ENCODE data around the gene BAD. TPM values are rescaled to one million over a fixed set of nuclear protein-coding genes. Genes with fewer than 3 reads are reported as not detected.
A peak's percentile ranks its signal among the peaks of the same experiment; 100 is the strongest.

BAD gene
- total and polyA plus RNA-seq, 10 of the 15 experiments (the other 5 are each of a cell fraction or from before 2014, with no cell fraction given), result 1.5 to 67.2 (median 39.6) TPM

DNA sequence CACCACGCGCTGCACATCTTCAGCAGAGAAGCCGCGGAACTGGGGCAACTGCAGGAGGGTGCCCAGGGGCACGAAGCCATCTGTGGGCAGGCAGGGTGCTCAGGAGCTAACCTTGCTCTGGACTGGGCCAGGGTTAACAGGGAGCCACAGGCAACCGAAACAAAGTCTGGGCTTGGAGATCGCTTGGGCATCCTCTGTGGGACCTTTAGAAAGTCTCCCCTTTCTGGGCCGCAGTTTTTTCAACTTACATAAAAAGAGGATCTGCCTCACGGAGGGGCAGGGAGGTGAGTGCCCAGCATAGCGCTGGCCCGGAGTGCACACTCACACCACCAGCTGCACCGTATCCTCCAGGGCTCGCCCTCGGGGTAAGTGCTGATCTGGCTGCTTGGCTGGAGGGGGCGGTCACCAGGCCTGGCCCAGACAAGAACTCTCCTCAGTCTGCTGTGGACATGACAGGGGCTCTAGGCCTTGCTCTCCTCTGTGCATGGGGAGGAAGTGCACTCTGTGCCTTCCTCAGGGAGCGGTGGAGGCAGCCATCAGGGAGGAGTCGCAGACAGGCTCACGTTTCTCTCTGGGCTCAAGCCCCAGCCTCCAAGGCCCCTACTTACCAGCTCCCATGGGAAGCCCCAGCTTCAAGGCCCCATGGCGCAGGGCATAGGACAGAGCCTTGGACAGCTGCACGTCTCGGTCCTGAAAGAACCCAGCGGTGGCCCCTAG, 59.4 kb downstream of the BAD start:
- intact Hi-C loops (cut with micrococcal nuclease; ENCODE audit: unreplicated experiment) (no loop called here), in situ Hi-C loops (cut with MboI) (loop anchor here (25.0 kb wide), 1 partner anchor 1637 kb away; the partner anchor contains the start of genes CFL1, EFEMP2 and MUS81)
- Histone ChIP-seq H3K9me3 (replicated peaks; ENCODE audit: control insufficient read depth, insufficient read depth, low read length) (no peaks in the 10 kb centered on the region), H2AFZ (ENCODE audit: control insufficient read depth, low read depth, low read length) (no peak overlapping the region), H3K27me3 (replicated peaks in 1 of 2; ENCODE audit: control insufficient read depth in 2 of 2, insufficient read depth in 2 of 2, low read length in 1 of 2) (no peaks in the 10 kb centered on the region), H3K4me3 (peak overlapping the region; percentile 90), H3K9ac (ENCODE audit: control insufficient read depth, insufficient read depth, low read length) (peak overlapping the region; percentile 98), H3K27ac (ENCODE audit: control insufficient read depth, insufficient read depth) (peak overlapping the region; percentile 96), H3K79me2 (ENCODE audit: control insufficient read depth, insufficient read depth, low read length) (peaks cover 34% of the 10 kb centered on the region), H3K4me2 (ENCODE audit: control insufficient read depth, insufficient read depth) (peak overlapping the region; percentile 91), H3K36me3 (ENCODE audit: control insufficient read depth in 2 of 2, insufficient read depth in 2 of 2, low read length in 1 of 2) (peaks cover 14 to 17% of the 10 kb centered on the region in 2 experiments), H3K4me1 (ENCODE audit: control insufficient read depth, insufficient read depth, low read length) (peaks cover 18% of the 10 kb centered on the region), H4K20me1 (ENCODE audit: control insufficient read depth, insufficient read depth) (no peaks in the 10 kb centered on the region)
- ChIA-PET POLR2A (interaction anchor here (0.5 to 9.7 kb wide), 7 partner anchors 9 to 1368 kb away, joined by 3 to 85 read pairs (median 6); partner anchors contain the start of genes ESRRA, FERMT3, FKBP2 and PPP1R14B), RAD21 (ENCODE audit: unreplicated experiment) (interaction anchor here (1.9 to 3.3 kb wide), 2 partner anchors 18 to 76 kb away, joined by 4 to 34 read pairs; partner anchors contain the start of gene FERMT3), CTCF (interaction anchor here (0.6 to 5.0 kb wide), 4 partner anchors 18 to 106 kb away, joined by 4 to 59 read pairs (median 8); partner anchors contain the start of gene FERMT3), SMC1A (ENCODE audit: uncharacterized antibody, unreplicated experiment) (interaction anchor here (0.8 to 5.4 kb wide), 3 partner anchors 11 to 43 kb away, joined by 4 to 56 read pairs (median 5); partner anchors contain the start of gene FERMT3)
- FAIRE-seq, result no peak
- BruUV-seq (replicated peaks), result no TSS peak
- WGBS (ENCODE audit: insufficient coverage, insufficient replicate concordance, low lambda C conversion rate, missing lambda C conversion rate), result 48% methylated on average over 20 of the region's 22 CpGs
- no peak for DNase-seq (ENCODE audit: low read depth, low spot score)
- peak; percentile 1; the same call in 2 of the 3 replicates for ATAC-seq
- TF ChIP-seq, protein P1, sequence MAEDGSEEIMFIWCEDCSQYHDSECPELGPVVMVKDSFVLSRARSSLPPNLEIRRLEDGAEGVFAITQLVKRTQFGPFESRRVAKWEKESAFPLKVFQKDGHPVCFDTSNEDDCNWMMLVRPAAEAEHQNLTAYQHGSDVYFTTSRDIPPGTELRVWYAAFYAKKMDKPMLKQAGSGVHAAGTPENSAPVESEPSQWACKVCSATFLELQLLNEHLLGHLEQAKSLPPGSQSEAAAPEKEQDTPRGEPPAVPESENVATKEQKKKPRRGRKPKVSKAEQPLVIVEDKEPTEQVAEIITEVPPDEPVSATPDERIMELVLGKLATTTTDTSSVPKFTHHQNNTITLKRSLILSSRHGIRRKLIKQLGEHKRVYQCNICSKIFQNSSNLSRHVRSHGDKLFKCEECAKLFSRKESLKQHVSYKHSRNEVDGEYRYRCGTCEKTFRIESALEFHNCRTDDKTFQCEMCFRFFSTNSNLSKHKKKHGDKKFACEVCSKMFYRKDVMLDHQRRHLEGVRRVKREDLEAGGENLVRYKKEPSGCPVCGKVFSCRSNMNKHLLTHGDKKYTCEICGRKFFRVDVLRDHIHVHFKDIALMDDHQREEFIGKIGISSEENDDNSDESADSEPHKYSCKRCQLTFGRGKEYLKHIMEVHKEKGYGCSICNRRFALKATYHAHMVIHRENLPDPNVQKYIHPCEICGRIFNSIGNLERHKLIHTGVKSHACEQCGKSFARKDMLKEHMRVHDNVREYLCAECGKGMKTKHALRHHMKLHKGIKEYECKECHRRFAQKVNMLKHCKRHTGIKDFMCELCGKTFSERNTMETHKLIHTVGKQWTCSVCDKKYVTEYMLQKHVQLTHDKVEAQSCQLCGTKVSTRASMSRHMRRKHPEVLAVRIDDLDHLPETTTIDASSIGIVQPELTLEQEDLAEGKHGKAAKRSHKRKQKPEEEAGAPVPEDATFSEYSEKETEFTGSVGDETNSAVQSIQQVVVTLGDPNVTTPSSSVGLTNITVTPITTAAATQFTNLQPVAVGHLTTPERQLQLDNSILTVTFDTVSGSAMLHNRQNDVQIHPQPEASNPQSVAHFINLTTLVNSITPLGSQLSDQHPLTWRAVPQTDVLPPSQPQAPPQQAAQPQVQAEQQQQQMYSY (CRISPR knock-in tag; IDR thresholded peaks at IDR 0.05), result no peak
- TF ChIP-seq KAT2A (conservative IDR thresholded peaks at IDR 0.05; ENCODE audit: control insufficient read depth, low read depth, low read length) (no peak), DPF2 (IDR thresholded peaks at IDR 0.05) (no peak), POLR2A (IDR thresholded peaks at IDR 0.05; ENCODE audit: low read depth, low read length) (peak; percentile 22), SREBF2 (IDR thresholded peaks at IDR 0.05; ENCODE audit: low read length) (no peak), ZBTB40 (IDR thresholded peaks at IDR 0.05; ENCODE audit: borderline replicate concordance) (no peak), MYB (IDR thresholded peaks at IDR 0.05; ENCODE audit: borderline replicate concordance, low read depth, low read length) (no peak), BHLHE40 (IDR thresholded peaks at IDR 0.05; ENCODE audit: borderline replicate concordance in 1 of 2, low read depth in 2 of 2, low read length in 1 of 2) (no peak), IKZF1 (conservative IDR thresholded peaks at IDR 0.05) (no peak)
- TF ChIP-seq, protein P2, sequence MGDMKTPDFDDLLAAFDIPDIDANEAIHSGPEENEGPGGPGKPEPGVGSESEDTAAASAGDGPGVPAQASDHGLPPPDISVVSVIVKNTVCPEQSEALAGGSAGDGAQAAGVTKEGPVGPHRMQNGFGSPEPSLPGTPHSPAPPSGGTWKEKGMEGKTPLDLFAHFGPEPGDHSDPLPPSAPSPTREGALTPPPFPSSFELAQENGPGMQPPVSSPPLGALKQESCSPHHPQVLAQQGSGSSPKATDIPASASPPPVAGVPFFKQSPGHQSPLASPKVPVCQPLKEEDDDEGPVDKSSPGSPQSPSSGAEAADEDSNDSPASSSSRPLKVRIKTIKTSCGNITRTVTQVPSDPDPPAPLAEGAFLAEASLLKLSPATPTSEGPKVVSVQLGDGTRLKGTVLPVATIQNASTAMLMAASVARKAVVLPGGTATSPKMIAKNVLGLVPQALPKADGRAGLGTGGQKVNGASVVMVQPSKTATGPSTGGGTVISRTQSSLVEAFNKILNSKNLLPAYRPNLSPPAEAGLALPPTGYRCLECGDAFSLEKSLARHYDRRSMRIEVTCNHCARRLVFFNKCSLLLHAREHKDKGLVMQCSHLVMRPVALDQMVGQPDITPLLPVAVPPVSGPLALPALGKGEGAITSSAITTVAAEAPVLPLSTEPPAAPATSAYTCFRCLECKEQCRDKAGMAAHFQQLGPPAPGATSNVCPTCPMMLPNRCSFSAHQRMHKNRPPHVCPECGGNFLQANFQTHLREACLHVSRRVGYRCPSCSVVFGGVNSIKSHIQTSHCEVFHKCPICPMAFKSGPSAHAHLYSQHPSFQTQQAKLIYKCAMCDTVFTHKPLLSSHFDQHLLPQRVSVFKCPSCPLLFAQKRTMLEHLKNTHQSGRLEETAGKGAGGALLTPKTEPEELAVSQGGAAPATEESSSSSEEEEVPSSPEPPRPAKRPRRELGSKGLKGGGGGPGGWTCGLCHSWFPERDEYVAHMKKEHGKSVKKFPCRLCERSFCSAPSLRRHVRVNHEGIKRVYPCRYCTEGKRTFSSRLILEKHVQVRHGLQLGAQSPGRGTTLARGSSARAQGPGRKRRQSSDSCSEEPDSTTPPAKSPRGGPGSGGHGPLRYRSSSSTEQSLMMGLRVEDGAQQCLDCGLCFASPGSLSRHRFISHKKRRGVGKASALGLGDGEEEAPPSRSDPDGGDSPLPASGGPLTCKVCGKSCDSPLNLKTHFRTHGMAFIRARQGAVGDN (IDR thresholded peaks at IDR 0.05), result no peak
